GM12875 (cell line): Measurements from ENCODE around the gene ABCG1.

ENCODE experiments used
- H3K4me3 ChIP-seq: one replicate; pipeline ENCODE4 v1.5.1; 2011; ENCODE audit warnings: low read depth, low read length, control low read depth
- TF ChIP-seq, protein P1 (sequence below): IDR thresholded peaks from 2 replicates; pipeline ENCODE4 v1.5.1; 2011; ENCODE audit warnings: low read depth, mild to moderate bottlenecking, control low read depth, inconsistent platforms, low read length, moderate library complexity, borderline replicate concordance; ENCODE audit not compliant: insufficient read depth

ABCG1 gene

DNA sequence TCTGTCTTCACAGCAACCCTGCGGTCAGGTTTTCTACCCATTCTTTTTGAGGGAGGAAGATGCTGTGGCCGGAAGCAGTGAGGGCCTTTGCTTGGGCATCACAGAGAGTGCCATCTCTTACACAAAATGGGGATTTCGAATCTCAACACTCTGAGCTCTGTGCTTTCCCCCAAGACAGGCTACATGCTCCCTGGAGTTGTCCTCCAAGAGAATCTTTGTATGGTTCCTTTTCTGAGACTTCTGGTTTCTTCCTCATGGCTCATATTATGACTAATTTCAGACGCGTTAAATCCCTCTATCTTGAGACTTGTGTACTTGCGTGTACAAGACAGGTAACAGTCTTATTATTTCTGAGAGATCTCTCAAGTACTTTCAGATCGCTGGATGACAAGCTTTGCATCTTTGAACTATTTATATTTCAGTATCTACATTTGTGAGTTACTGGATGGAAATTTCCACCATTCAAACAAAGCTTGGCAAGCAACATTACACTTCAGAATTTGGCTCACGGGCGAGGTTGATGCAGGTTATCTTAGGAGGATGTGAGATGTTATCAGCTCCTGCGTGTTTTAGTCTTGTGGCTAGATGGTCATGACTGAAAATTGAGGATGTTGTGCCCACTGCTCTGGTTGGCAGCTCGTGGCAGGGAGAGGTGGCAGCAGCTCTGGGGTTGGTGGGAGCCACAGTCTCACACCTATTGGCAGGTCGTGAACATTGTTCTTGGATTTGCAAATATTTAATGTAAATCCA lies 19.4 kb downstream of the ABCG1 start:
- TF ChIP-seq, protein P1, sequence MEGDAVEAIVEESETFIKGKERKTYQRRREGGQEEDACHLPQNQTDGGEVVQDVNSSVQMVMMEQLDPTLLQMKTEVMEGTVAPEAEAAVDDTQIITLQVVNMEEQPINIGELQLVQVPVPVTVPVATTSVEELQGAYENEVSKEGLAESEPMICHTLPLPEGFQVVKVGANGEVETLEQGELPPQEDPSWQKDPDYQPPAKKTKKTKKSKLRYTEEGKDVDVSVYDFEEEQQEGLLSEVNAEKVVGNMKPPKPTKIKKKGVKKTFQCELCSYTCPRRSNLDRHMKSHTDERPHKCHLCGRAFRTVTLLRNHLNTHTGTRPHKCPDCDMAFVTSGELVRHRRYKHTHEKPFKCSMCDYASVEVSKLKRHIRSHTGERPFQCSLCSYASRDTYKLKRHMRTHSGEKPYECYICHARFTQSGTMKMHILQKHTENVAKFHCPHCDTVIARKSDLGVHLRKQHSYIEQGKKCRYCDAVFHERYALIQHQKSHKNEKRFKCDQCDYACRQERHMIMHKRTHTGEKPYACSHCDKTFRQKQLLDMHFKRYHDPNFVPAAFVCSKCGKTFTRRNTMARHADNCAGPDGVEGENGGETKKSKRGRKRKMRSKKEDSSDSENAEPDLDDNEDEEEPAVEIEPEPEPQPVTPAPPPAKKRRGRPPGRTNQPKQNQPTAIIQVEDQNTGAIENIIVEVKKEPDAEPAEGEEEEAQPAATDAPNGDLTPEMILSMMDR, result no peak
- H3K4me3 ChIP-seq, result no peak overlapping the region

DNA sequence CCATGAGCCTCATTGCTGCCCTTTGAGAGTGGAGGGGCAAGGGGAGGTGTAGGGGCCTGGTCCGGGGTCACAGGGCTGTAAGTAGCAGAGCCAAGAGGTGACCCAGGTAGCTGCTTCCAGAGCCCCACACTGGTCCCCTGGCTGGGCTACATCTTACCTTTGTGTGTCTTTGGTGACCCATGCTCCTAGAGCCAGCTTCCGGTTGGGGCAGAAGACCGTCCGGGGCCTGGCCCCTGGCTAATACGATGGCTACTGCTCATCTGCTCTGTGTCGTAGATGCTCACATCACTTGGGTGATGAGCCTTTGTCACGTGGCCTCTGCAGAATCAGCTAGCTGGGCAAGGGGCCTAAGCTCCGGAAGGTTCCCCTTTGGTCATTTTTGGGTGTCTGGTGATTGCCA lies 20.6 kb downstream of the ABCG1 start:
- no peak overlapping the region for H3K4me3 ChIP-seq
- TF ChIP-seq, protein P1, result no peak

DNA sequence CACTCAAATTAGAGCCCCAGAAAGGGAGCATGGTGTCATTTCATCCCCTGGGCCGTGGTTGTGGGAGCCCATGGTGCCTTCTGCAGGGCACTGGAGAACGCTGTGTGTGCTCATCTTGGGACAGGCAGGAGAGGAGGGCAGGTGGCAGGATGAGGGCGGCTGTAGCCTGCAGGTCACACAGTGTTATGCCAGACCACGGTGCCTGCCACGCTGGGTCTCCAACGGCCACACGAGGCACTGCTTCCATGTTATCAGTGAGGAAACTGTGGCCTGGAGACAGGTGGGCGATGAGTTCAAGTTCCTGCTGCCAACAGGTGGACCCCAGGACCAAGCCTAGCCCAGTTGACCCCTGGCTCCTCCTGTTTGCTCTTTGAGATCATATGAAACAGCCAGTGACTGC lies 21.0 kb downstream of the ABCG1 start:
- H3K4me3 ChIP-seq, result no peak overlapping the region
- TF ChIP-seq, protein P1, result no peak

DNA sequence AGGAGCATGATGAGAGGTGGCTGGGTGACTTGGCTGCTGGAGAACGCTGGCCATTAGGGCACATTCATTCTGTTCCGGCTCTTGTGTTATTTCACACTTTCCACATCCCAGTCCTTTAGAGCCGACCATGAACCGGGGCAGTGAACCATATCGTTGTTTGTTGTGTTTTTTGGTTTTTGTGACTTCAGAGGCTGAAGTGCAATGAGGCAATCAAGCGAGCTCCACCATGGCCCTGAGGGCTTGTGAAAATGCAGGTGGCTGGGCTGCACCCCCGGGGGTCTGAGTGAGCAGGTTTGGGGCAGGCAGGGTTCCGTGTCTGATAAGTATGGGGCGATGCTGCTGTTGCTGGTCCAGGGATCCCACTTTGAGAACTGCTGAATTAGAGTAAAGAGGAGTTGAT lies 23.7 kb downstream of the ABCG1 start:
- TF ChIP-seq, protein P1, result no peak
- H3K4me3 ChIP-seq, result no peak overlapping the region

DNA sequence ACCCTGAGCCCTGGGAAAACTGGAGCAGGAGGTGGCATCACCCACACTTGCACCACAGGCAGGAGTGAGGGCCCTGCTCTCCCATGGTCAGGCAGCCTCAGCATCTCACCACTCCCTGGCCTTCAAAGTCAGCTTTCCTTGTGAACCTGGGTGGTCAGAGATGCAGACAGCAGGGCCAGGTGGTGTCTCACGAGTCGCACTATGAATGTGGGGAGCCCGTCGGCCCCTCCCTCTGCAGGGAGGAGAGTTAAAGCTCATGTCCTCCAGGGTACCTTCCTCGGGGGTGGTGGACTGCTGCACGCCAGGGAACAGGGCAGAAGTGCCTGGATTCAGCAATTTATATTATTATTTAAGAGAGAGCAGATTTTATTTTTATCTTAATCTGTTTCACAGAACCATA lies 24.1 kb downstream of the ABCG1 start:
- TF ChIP-seq, protein P1, result no peak
- no peak overlapping the region for H3K4me3 ChIP-seq

DNA sequence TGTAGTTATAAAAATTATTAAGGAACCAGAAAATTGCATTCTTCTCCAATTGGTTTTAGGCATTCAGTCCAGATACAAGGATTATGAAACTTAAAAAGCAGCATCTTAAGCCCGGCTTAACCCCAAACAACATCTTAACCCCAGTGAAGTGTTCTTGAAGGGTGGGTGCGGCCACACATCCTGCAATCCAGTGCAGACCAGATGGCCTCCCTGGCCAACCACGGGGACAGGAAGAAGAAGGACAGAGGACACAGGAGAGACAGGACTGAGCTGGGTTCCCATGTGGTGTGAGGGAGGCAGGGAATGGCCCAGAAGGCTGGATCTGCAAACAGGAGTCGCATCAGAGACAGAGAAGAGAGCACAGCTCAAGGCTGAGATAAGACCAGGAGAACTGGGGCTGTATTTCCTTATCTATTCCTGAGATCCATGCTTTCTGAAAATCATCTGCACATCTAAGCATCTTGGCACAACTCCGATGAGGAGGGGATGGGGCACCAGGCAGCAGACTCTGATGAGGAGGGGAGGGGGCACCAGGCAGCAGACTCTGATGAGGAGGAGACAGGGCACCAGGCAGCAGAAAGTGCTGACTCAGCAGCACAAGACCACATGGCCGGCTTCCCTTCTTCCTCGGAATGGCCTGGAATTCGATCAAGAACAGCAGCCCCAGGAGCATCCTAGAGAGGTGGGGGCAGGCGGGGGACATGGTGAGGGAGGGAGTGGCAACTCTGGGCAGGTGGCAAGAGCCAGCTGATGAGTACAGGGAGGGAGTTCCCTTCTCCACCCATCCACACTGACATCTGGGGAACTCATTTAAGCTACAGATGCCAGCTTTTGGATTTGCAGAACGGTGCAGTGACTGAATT lies 26.6 kb downstream of the ABCG1 start:
- no peak overlapping the region for H3K4me3 ChIP-seq
- TF ChIP-seq, protein P1, result no peak

DNA sequence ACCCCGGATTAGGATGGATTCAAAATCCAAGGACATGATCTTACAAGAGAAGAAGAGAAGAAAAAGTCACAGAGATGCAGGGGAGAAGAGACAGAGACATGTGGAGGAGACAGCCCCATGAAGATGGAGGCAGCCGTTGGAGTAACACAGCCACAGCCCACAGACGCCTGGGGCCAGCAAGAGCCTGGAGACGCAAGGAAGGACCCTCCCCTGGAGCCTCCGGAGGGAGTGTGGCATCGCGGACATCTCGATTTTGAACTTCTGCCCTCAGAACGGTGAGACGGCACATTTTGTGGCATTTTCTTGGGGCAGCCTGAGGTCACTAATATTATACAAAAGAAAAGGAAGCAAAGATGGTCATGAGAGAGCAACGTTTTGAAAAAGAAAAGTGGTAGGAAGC lies 28.8 kb downstream of the ABCG1 start:
- TF ChIP-seq, protein P1, result no peak
- no peak overlapping the region for H3K4me3 ChIP-seq
